ENCODE results near the gene SPDYE5.
"Not testable (repeated sequence)": the region's sequence is repeated elsewhere in the genome, so short reads cannot be mapped to it uniquely, and the experiment has no call there.

Gene SPDYE5, protein sequence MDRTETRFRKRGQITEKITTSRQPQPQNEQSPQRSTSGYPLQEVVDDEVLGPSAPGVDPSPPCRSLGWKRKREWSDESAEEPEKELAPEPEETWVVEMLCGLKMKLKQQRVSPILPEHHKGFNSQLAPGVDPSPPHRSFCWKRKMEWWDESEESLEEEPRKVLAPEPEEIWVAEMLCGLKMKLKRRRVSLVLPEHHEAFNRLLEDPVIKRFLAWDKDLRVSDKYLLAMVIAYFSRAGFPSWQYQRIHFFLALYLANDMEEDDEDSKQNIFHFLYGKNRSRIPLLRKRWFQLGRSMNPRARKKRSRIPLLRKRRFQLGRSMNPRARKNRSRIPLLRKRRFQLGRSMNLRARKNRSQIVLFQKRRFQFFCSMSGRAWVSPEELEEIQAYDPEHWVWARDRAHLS

DNA sequence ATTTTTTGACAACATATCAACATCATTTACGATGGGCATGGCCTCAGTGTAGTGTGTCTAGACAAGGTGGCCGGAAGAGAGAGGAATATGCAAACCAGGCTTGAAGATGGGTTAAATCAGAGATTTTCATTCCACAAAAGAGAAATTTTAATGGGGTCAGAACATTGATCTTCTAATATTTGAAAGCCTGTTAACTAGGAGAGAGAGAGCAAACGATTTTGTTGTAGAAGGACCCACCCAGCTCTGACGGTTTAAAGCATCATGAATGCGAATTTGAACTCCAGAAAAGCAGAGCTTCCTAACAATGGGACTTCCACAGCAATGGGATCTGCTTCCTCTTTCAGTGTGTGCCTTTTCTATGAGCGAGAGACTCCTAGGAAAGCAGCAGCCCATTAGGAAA lies at the start of gene SPDYE5:
SPDYE5 (plus strand) TSS at position 301 of the 400 bp plus-strand sequence. CDS start 1,728 bp downstream, outside the sequence.
- not testable (repeated sequence) for DNase-seq (ENCODE audit: low spot score)

DNA sequence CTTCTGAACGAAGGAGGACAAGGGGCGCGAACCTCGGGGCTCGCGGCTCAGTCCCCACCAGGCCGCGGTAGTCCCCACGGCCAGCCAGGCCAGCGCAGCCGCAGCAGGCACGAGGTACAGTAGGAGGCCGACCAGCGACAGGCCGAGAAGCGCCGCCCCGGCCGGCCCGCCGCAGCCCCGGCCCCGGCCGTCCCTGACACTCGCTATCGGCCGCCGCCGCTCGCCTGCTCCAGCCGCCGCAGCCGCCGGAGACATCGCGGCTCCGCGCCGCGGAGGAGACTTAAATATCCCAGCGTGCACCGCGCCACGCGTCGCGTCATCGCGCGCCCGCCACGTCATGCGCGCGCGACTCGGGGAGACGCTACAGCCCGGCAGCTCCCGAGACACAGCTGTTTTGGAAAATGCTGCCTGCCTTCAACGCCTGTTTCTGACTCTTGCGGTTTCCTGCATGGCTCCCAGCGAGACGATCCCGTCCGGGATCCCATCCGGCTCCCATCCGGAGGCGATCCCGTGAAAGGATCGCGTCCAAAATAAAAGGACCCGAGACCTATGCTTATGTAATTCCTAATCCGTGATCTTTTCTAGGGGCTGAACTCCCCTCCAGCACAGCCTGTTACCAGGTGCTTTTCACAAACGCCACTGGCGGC lies 49.5 kb upstream of the SPDYE5 start:
- not testable (repeated sequence) for DNase-seq (ENCODE audit: low spot score)

DNA sequence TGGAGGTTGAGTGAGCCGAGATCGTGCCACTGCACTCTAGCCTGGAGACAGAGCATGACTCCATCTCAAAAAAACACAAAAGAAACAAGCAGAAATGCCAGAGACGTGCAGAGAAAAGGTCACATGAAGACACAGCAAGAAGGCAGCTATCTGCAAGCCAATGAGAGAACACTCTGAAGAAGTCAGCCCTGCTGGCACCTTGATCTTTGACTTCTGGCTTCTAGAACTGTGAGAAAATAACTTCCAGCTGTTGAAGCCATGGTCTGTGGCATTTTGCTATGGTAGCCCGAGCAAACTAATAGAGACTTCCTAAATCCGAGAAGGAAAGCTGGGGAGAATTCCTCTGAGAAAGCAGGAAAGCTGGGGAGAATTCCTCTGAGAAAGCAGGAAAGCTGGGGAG lies 42.2 kb upstream of the SPDYE5 start:
- not testable (repeated sequence) for DNase-seq (ENCODE audit: low spot score)

DNA sequence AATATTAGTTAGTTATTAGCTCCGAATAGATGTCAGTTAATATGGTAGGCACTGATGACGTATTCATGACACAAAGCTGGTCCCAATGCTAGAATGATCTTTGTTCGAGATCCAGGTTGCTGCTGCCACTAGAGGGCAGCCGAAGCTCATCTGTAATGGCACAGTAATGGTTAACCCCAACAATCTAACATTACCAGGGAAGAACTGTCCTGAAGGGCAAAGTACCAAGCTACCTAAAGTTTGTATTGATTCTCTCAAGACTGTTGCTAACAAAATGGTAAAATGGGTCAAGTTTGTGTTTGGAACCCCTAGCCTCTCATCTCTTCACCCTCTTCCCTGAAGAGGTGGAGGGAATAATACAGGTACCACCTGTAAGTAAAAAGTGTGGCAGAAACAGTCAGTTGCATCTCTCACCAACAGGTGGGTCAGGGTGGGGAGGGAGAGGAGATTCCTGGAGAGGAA lies 39.6 kb upstream of the SPDYE5 start:
- not testable (repeated sequence) for DNase-seq (ENCODE audit: low spot score)

DNA sequence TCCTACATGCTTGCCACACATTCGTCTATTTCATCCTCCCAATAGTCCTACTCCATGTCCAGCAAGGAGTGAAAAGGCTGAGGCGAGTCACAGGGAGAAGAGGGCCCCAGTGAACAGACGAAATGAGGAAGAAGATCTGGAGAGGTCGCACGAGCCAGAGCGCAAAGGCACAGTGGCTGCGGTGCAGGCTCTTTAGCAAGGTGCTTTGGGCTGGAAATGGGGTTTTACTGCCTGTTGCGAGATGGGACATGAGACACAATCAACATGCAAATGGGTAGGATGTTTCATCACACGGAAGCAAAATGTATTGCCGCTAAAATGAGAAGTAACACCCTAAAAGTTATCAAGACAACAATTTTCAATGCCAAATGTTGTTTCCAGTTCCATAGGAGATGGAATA lies 35.7 kb upstream of the SPDYE5 start:
- DNase-seq (ENCODE audit: low spot score) = not testable (repeated sequence)

DNA sequence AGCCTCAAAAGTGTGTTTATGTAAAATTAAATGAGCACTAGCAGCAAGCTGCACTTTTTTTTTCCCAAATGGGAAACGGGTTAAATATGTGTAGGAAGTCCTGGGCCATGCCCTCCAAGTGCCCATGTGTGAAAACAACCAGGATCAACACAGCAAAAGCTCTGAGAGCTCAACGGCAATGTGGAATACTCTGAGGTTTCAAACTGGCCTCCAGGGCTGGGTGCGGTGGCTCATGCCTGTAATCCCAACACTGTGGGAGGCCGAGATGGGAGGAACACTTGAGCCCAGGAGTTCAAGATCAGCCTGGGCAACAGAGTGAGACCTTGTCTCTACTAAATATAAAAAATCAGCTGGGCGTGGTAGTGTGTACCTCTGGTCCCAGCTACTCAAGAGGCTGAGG lies 34.1 kb upstream of the SPDYE5 start:
- DNase-seq (ENCODE audit: low spot score) = not testable (repeated sequence)

DNA sequence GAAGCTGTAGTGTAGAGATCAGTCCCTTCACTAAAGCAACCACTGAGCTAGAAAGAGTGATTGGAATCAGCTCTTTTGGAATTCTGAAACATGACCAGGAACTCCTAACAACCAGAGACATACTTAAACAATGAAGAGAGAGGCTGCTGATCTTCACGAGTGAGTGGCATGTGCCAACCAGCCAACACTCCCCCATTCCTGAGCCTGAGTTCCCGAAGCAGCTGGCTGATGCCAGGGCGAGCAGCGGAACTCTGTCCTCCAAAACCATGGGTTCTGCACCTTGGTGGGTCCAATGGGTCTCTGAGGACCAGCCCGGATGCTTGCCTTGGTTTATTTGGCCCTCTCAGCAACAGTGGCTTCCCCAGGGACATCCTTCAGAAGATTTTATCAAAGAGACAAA lies 31.6 kb upstream of the SPDYE5 start:
- DNase-seq (ENCODE audit: low spot score) = not testable (repeated sequence)

DNA sequence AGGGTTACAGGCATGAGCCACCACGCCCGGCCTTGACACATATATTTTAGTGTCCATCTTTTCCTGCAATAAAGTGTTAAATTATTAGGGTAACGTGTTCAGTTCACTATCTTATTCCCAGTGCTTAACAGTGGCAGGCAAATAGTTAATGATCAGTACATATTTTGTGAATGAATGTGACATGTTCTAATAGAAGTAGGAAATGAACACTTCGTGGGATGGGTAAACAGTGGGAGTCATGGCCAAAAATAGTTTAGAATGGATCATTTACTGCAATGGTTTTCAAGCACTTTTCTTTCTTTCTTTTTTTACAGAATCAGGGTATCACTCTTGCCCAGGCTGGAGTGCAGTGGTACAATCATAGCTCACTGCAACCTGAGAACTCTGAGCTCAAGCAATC lies 22.0 kb upstream of the SPDYE5 start:
- not testable (repeated sequence) for DNase-seq (ENCODE audit: low spot score)

DNA sequence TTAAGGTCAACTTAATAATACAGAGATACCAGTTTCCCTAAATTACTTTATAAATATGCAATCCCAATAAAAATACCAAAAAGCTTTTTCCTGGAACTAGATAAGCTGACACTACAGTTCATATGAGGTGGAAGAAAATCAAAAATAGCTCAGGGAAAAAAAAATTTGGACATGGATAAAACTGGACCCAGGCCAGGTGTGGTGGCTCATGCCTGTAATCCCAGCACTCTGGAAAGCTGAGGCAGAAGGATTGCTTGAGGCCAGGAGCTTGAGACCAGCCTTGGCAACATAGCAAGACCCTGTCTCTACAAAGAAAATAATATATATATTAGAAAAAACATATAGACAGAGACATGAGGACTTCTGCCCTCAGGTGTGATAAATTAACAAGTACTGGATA lies 14.7 kb upstream of the SPDYE5 start:
- not testable (repeated sequence) for DNase-seq (ENCODE audit: low spot score)

DNA sequence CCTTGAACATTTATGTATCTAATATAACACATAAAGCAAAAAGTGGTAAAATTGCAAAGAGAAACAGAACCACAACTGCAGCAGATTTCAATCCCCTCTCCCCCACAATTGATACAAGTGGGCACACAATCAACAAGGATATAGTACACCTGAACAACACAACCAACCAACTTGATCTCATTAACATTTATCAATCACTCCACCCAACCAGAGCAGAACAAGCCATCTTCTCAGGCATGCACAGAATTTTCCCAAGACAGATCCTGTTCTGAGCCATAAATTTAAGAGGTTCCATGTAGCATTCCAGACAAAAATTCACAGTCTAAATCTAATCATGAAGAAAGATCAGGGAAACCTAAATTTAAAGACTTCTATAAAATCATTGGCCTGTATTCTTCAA lies 11.8 kb upstream of the SPDYE5 start:
- DNase-seq (ENCODE audit: low spot score) = not testable (repeated sequence)

DNA sequence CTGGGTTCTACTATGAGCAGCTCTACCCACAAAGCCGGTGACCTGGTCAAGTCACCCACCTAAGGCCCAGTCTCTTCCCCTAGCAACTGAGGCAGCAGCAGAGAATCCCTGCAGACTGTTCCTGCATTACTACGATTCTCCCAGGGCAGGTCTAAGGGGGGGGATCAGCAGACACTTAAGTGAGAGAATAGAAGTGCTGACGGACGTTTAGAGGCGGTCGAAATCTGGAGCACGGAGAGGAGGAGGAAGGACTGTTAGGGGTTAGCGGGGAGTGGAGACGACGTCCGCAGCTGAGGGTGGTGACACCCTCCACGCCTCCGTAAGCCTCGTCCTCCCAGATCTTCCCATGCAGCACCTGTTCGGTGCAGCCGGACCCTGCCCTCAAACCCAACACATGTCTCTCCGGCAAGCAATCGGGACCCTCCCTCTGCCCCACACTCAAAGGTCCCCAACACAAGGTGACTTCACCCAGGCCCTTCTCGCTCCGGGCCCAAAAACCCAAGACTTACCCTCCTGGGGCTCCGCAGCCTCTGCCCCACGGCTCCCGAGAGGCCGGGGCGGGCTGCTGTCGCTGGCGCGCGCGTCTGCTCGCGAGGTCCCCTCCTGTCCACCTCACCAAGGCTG lies 6.7 kb upstream of the SPDYE5 start:
- DNase-seq (ENCODE audit: low spot score) = not testable (repeated sequence)

DNA sequence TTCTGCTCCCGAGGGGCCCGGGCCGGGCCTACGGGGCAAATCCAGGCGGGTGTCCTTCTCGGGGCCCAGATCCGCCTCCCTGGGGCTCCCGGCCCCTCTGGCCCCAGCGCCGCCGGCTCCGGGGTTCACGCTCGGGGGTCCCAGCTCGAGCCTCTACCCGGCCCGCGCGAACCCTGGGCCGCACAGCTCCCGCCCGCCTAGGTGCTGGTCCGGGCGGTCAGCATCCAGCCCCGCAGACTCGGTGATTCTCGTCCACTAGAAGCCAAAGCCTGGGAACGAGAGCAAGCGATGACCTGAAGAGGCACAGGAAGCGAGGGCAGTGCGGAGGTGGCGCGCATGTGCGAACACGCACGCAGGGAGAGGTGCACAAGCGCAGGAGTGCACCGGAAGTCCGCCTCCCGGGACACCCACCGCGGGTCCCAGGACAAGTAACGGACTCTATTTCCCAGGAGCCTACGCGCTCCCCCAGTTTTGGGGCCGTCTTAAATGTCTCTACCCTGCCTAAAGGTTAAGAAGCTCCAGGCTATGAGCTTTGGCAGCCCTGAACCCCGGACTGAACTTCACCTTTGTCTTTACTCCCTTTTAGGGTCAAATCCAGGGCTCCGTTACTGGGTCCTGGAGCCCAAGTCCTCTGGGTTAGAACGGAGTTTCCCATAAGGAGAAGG lies 6.0 kb upstream of the SPDYE5 start, which contains the start of gene POM121C:
POM121C (minus strand) TSS at position 321 of the 665 bp plus-strand sequence. CDS start 44,803 bp downstream, outside the sequence.
- peak; percentile 85 for DNase-seq (ENCODE audit: low spot score)

DNA sequence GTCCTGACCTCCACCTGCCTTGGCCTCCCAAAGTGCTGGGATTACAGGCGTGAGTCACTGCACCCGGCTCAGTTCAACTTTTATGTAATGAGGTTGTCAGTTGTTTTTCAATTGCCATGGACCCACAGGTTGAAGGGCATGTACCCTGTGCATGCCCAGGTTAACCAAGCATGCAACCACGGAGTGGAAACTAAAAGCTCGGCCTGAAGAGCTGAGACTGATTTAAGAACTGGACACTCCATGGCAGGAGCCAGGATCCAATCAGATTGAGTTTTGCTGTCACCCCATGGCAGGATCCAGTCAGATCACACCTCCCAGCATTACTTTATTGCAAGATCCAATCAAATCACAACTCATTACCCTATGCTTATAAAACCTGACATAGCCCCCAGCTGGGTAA lies 16.9 kb downstream of the SPDYE5 start:
- DNase-seq (ENCODE audit: low spot score) = not testable (repeated sequence)

DNA sequence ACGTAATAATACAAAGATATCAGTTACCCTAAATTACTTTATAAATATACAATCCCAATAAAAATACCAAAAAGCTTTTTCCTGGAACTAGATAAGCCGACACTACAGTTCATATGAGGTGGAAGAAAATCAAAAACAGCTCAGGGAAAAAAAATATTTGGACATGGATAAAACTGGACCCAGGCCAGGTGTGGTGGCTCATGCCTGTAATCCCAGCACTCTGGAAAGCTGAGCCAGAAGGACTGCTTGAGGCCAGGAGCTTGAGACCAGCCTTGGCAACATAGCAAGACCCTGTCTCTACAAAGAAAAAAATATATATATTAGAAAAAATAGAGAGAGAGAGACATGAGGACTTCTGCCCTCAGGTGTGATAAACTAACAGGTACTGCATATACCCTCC lies 26.7 kb downstream of the SPDYE5 start:
- DNase-seq (ENCODE audit: low spot score) = not testable (repeated sequence)

DNA sequence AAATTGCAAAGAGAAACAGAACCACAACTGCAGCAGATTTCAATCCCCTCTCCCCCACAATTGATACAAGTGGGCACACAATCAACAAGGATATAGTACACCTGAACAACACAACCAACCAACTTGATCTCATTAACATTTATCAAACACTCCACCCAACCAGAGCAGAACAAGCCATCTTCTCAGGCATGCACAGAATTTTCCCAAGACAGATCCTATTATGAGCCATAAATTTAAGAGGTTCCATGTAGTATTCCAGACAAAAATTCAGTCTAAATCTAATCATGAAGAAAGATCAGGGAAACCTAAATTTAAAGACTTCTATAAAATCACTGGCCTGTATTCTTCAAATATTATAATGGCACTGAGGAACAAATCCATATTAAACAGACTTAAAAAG lies 29.6 kb downstream of the SPDYE5 start:
- DNase-seq (ENCODE audit: low spot score) = not testable (repeated sequence)

DNA sequence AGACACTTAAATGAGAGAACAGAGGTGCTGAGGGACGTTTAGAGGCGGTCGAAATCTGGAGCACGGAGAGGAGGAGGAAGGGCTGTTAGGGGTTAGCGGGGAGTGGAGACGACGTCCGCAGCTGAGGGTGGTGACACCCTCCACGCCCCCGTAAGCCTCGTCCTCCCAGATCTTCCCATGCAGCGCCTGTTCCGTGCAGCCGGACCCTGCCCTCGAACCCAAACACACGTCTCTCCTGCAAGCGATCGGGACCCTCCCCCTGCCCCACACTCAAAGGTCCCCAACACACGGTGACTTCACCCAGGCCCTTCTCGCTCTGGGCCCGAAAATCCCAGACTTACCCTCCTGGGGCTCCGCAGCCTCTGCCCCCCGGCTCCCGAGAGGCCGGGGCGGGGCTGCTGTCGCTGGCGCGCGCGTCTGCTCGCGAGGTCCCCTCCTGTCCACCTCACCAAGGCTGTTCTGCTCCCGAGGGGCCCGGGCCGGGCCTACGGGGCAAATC lies 35.2 kb downstream of the SPDYE5 start:
- not testable (repeated sequence) for DNase-seq (ENCODE audit: low spot score)
